ENCODE results near the gene FUT7.

Gene FUT7

DNA sequence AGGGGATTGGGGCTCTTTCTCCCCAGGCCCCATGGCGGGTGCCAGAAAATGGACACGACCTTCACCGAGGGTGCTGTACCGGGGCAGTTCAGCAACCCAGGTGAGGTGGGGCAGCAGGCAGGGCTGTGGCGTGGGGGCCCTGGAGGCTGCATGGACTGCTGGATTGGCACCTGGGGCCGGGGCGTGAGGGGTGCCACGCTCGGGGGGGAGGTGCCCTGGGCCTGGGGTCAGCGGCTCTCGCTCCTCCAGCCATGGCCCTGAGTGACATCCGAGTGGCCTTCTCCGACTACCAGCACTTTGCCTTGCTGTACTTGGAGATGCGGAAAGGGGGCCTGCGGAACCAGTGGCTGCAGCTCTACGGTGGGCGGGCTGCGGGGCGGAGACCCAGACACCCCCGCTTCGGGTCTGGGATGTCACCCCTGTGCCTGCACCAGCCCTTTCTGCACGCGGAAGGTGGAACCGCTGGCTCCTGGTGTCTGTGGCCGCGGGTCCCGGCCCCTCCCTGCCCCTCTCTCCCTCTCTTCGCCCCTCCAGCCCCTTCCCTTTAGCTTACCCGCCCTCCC is 47.3 kb downstream of the FUT7 start:
- Histone ChIP-seq H3K4me3 (ENCODE audit: insufficient read depth, low read length, poor library complexity, severe bottlenecking) (no peak overlapping the region), H3K9ac (ENCODE audit: low read length) (no peak overlapping the region), H2AFZ (ENCODE audit: low read depth, low read length, severe bottlenecking) (no peak overlapping the region), H3F3A (ENCODE audit: insufficient read depth) (no peaks in the 10 kb centered on the region), H3K27me3 (ENCODE audit: low read length) (no peaks in the 10 kb centered on the region), H4K20me1 (ENCODE audit: low read depth, low read length) (no peaks in the 10 kb centered on the region), H3K27ac (ENCODE audit: low read depth, low read length) (no peak overlapping the region), H3K79me2 (ENCODE audit: insufficient read depth, low read length) (no peaks in the 10 kb centered on the region), H3K9me3 (ENCODE audit: insufficient read depth, low read length) (no peaks in the 10 kb centered on the region), H3K9me2 (replicated peaks; ENCODE audit: insufficient read depth, low read length) (no peaks in the 10 kb centered on the region), H3K4me2 (ENCODE audit: low read depth, low read length, poor library complexity, severe bottlenecking) (no peak overlapping the region), H3K36me3 (ENCODE audit: low read length) (no peaks in the 10 kb centered on the region)
- TF ChIP-seq, protein P1, sequence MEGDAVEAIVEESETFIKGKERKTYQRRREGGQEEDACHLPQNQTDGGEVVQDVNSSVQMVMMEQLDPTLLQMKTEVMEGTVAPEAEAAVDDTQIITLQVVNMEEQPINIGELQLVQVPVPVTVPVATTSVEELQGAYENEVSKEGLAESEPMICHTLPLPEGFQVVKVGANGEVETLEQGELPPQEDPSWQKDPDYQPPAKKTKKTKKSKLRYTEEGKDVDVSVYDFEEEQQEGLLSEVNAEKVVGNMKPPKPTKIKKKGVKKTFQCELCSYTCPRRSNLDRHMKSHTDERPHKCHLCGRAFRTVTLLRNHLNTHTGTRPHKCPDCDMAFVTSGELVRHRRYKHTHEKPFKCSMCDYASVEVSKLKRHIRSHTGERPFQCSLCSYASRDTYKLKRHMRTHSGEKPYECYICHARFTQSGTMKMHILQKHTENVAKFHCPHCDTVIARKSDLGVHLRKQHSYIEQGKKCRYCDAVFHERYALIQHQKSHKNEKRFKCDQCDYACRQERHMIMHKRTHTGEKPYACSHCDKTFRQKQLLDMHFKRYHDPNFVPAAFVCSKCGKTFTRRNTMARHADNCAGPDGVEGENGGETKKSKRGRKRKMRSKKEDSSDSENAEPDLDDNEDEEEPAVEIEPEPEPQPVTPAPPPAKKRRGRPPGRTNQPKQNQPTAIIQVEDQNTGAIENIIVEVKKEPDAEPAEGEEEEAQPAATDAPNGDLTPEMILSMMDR (IDR thresholded peaks at IDR 0.05; ENCODE audit: insufficient read depth, low read length, poor library complexity, severe bottlenecking): no peak
- no peak for TF ChIP-seq EZH2phosphoT487 (conservative IDR thresholded peaks at IDR 0.05; ENCODE audit: low read length)

DNA sequence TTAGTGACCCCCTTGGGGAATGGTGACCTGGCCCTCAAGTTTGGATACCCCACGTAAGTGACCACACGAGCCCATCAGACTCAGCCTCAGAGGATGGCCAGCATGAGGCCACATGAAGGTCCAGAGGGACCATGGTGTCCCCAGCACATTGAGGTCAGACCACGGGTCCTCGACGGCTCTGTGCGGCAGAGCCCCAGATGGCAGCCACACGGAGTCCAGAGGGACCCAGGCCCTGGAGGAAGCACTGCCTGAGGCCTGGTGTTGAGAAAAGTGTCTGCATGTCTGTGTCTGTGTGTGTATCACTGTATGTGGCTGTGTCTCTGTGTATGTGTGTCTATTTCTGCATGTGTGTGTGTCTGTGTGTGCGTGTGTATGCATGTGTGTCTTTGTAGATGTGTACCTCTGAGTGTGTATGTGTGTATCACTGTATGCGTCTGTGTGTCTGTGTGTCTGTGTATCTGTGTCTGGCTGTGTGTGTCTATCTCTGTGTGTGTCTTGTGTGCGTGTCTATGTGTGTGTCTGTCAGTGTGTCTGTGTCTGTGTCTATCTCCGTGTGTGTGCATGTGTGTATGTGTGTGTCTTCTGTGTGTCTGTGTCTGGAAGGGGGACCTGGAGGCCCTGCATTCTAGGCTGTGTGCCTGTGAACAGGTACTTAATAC is 48.1 kb downstream of the FUT7 start:
- Histone ChIP-seq H3K9me2 (replicated peaks; ENCODE audit: insufficient read depth, low read length) (no peaks in the 10 kb centered on the region), H3K9ac (ENCODE audit: low read length) (no peak overlapping the region), H3K4me3 (ENCODE audit: insufficient read depth, low read length, poor library complexity, severe bottlenecking) (no peak overlapping the region), H3K36me3 (ENCODE audit: low read length) (no peaks in the 10 kb centered on the region), H4K20me1 (ENCODE audit: low read depth, low read length) (no peaks in the 10 kb centered on the region), H2AFZ (ENCODE audit: low read depth, low read length, severe bottlenecking) (no peak overlapping the region), H3K27me3 (ENCODE audit: low read length) (no peaks in the 10 kb centered on the region), H3K4me2 (ENCODE audit: low read depth, low read length, poor library complexity, severe bottlenecking) (no peak overlapping the region), H3K9me3 (ENCODE audit: insufficient read depth, low read length) (no peaks in the 10 kb centered on the region), H3F3A (ENCODE audit: insufficient read depth) (no peaks in the 10 kb centered on the region), H3K27ac (ENCODE audit: low read depth, low read length) (no peak overlapping the region), H3K79me2 (ENCODE audit: insufficient read depth, low read length) (no peaks in the 10 kb centered on the region)
- TF ChIP-seq, protein P1 (IDR thresholded peaks at IDR 0.05; ENCODE audit: insufficient read depth, low read length, poor library complexity, severe bottlenecking): no peak
- TF ChIP-seq EZH2phosphoT487 (conservative IDR thresholded peaks at IDR 0.05; ENCODE audit: low read length): no peak

DNA sequence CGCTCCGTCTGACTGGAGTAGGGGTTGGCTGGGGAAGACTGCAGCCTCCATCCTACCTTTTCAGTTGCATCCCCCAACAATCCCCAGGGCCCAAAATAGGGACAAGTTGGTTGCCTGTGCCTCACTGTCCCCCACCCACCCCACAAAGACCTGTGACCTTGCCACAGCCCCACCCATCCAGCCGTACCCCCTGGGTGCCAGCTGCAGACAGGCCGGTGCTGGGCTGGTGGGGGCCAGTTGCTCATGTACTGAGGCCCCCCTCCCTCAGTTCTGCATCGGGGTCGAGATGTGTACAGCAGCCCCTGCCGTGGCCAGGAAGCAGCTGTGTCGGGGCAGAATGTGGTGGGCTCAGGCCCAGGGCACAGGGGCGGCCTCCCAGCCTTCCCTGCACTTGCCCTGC is 48.7 kb downstream of the FUT7 start:
- no peak overlapping the region for H3K4me3 ChIP-seq (ENCODE audit: insufficient read depth, low read length, poor library complexity, severe bottlenecking)

More for the DNA sequence above, 48.7 kb downstream of the FUT7 start:
- Histone ChIP-seq H4K20me1 (ENCODE audit: low read depth, low read length) (no peaks in the 10 kb centered on the region), H3K36me3 (ENCODE audit: low read length) (no peaks in the 10 kb centered on the region), H3F3A (ENCODE audit: insufficient read depth) (no peaks in the 10 kb centered on the region), H3K4me2 (ENCODE audit: low read depth, low read length, poor library complexity, severe bottlenecking) (no peak overlapping the region), H3K9me3 (ENCODE audit: insufficient read depth, low read length) (no peaks in the 10 kb centered on the region), H3K27me3 (ENCODE audit: low read length) (no peaks in the 10 kb centered on the region), H3K27ac (ENCODE audit: low read depth, low read length) (no peak overlapping the region), H2AFZ (ENCODE audit: low read depth, low read length, severe bottlenecking) (no peak overlapping the region), H3K9ac (ENCODE audit: low read length) (no peak overlapping the region), H3K79me2 (ENCODE audit: insufficient read depth, low read length) (no peaks in the 10 kb centered on the region), H3K9me2 (replicated peaks; ENCODE audit: insufficient read depth, low read length) (no peaks in the 10 kb centered on the region)
- TF ChIP-seq, protein P1 (IDR thresholded peaks at IDR 0.05; ENCODE audit: insufficient read depth, low read length, poor library complexity, severe bottlenecking): no peak
- no peak for TF ChIP-seq EZH2phosphoT487 (conservative IDR thresholded peaks at IDR 0.05; ENCODE audit: low read length)

All from SU-DHL-6 (cell line).